Calu3 (cell line): ENCODE results near the gene TRAIP. TPM values are rescaled to one million over a fixed set of nuclear protein-coding genes. Genes with fewer than 3 reads are reported as not detected.
A peak's percentile ranks its signal among the peaks of the same experiment; 100 is the strongest.

Experiments
- BruUV-seq: library from RNA; stranded (reverse); fragments of 400-500 nt; replicated peaks from 2 replicates; lab custom pipeline; 2021; lab: Mats Ljungman, UMichigan
- CTCF ChIA-PET: fragments of 300-600 bp; sonication (Branson Sonifier 250); formaldehyde crosslinking; loops from one replicate; lab custom pipeline; 2022; ENCODE audit warnings: antibody characterized with exemption; lab: Charles Lee
- DNase-seq: peaks from one replicate; pipeline ENCODE4 v3.0.0; 2022
- H3K27ac Mint-ChIP-seq: one replicate; pipeline ENCODE4 v1.8.0; 2022; ENCODE audit warnings: mixed read lengths; ENCODE audit not compliant: unreplicated experiment
- H3K27me3 Mint-ChIP-seq: one replicate; pipeline ENCODE4 v1.8.0; 2022; ENCODE audit warnings: mixed read lengths; ENCODE audit not compliant: unreplicated experiment
- H3K36me3 Mint-ChIP-seq: one replicate; pipeline ENCODE4 v1.8.0; 2022; ENCODE audit warnings: mild to moderate bottlenecking, moderate library complexity, mixed read lengths; ENCODE audit not compliant: insufficient read depth, unreplicated experiment
- H3K4me1 Mint-ChIP-seq: one replicate; pipeline ENCODE4 v1.8.0; 2022; ENCODE audit warnings: mild to moderate bottlenecking, low read depth, mixed read lengths; ENCODE audit not compliant: unreplicated experiment
- H3K4me3 Mint-ChIP-seq: one replicate; pipeline ENCODE4 v1.8.0; 2022; ENCODE audit warnings: mild to moderate bottlenecking, low read depth, moderate library complexity, mixed read lengths; ENCODE audit not compliant: unreplicated experiment
- H3K9me3 Mint-ChIP-seq: one replicate; pipeline ENCODE4 v1.8.0; 2022; ENCODE audit warnings: low read depth, mixed read lengths; ENCODE audit not compliant: unreplicated experiment
- CTCF ChIP-seq: fragments of 200-600 bp; IDR thresholded peaks from one replicate; pipeline ENCODE4 v1.8.0; 2022; ENCODE audit warnings: antibody characterized with exemption; ENCODE audit not compliant: unreplicated experiment
- intact Hi-C: fragments of 100-400 bp; cut with micrococcal nuclease; formaldehyde crosslinking; loops from one replicate; pipeline ENCODE4 v1.10.0; 2022; ENCODE audit not compliant: unreplicated experiment
- total RNA-seq: library from RNA; stranded (reverse); gene quantifications from 2 replicates; pipeline ENCODE4 v1.2.3, GENCODE V29; 2022

The TRAIP gene
- total RNA-seq, 1 experiment from 2014 or later: 29.7 TPM

GRCh38 chr3:49801160-49801559, 55.2 kb downstream of the TRAIP start:
- H3K9me3 Mint-ChIP-seq: no peaks in the 10 kb centered on the region
- CTCF ChIA-PET: interaction anchor here (0.5 to 1.0 kb wide), 2 partner anchors 15 to 21 kb away, joined by 3 to 7 read pairs; partner anchors contain the start of gene IP6K1
- H3K4me3 Mint-ChIP-seq: no peak overlapping the region
- DNase-seq: no peak
- peaks cover 12% of the 10 kb centered on the region for H3K36me3 Mint-ChIP-seq
- peaks cover 39% of the 10 kb centered on the region for H3K27me3 Mint-ChIP-seq
- H3K4me1 Mint-ChIP-seq: peaks cover 12% of the 10 kb centered on the region
- BruUV-seq: no TSS peak
- no peak for TF ChIP-seq CTCF
- intact Hi-C loops: loop anchor here (5.0 kb wide), 2 partner anchors 36 to 106 kb away; no protein-coding TSS in a partner anchor
- no peak overlapping the region for H3K27ac Mint-ChIP-seq

- Mint-ChIP-seq H3K27ac (no peak within 1 kb of the TSS), H3K4me3 (no peak within 1 kb of the TSS), H3K36me3 (peaks cover 12% of the 10 kb centered on the region), H3K27me3 (peaks cover 29% of the 10 kb centered on the region), H3K9me3 (no peaks in the 10 kb centered on the region), H3K4me1 (peaks cover 12% of the 10 kb centered on the region)
- DNase-seq: peak; percentile 54
- BruUV-seq: no TSS peak
- CTCF ChIA-PET: no interaction called here
- TF ChIP-seq CTCF: no peak
- intact Hi-C loops: loop anchor here (5.0 kb wide), 2 partner anchors 38 to 108 kb away; no protein-coding TSS in a partner anchor
Measured at GRCh38 chr3:49799761-49800160, 56.6 kb downstream of the TRAIP start, which contains the start of gene CDHR4. CDHR4 (minus strand) TSS chr3:49799873; CDS start chr3:49799812, 61 bp downstream.

GRCh38 chr3:49799105-49799504, 57.3 kb downstream of the TRAIP start:
- no TSS peak for BruUV-seq
- CTCF ChIA-PET: interaction anchor here (0.7 kb wide), 1 partner anchor 51 kb away, joined by 3 read pairs; no protein-coding TSS in a partner anchor
- DNase-seq: no peak
- Mint-ChIP-seq H3K27me3 (peaks cover 25% of the 10 kb centered on the region), H3K9me3 (no peaks in the 10 kb centered on the region), H3K36me3 (peaks cover 12% of the 10 kb centered on the region), H3K27ac (no peak overlapping the region), H3K4me3 (no peak overlapping the region), H3K4me1 (peaks cover 12% of the 10 kb centered on the region)
- no peak for TF ChIP-seq CTCF
- intact Hi-C loops: no loop called here

- Mint-ChIP-seq H3K4me3 (no peak overlapping the region), H3K27ac (no peak overlapping the region), H3K9me3 (no peaks in the 10 kb centered on the region), H3K27me3 (peaks cover 25% of the 10 kb centered on the region), H3K36me3 (peaks cover 1% of the 10 kb centered on the region), H3K4me1 (no peaks in the 10 kb centered on the region)
- TF ChIP-seq CTCF: no peak
- CTCF ChIA-PET: no interaction called here
- no peak for DNase-seq
- intact Hi-C loops: no loop called here
- BruUV-seq: no TSS peak
Measured at GRCh38 chr3:49794926-49795905, 61.1 kb downstream of the TRAIP start.
